ENCODE results near the gene OR10Z1.

Gene OR10Z1

GRCh38 chr1:158613764-158614163, 8.7 kb downstream of the OR10Z1 start:
- no peak overlapping the region for H3K4me3 Mint-ChIP-seq
- H3K4me1 Mint-ChIP-seq, result no peaks in the 10 kb centered on the region
- ATAC-seq (replicated peaks; ENCODE audit: extremely low read depth, poor library complexity, severe bottlenecking), result no peak
- no peak for DNase-seq (ENCODE audit: low spot score in 2 of 2)
- no peak overlapping the region for H3K27ac Mint-ChIP-seq (ENCODE audit: low read depth)
- peaks cover 31% of the 10 kb centered on the region for H3K27me3 Mint-ChIP-seq
- H3K9me3 Mint-ChIP-seq, result no peaks in the 10 kb centered on the region
- peaks cover 2% of the 10 kb centered on the region for H3K36me3 Mint-ChIP-seq (ENCODE audit: insufficient read depth)

- H3K27me3 Mint-ChIP-seq, result peaks cover 37% of the 10 kb centered on the region
- H3K4me1 Mint-ChIP-seq, result no peaks in the 10 kb centered on the region
- H3K9me3 Mint-ChIP-seq, result no peaks in the 10 kb centered on the region
- no peak overlapping the region for H3K4me3 Mint-ChIP-seq
- no peaks in the 10 kb centered on the region for H3K36me3 Mint-ChIP-seq (ENCODE audit: insufficient read depth)
- no peak overlapping the region for H3K27ac Mint-ChIP-seq (ENCODE audit: low read depth)
- DNase-seq (ENCODE audit: low spot score in 2 of 2), result no peak
- ATAC-seq (replicated peaks; ENCODE audit: extremely low read depth, poor library complexity, severe bottlenecking), result no peak
Measured at GRCh38 chr1:158638146-158638545, 33.1 kb downstream of the OR10Z1 start.

GRCh38 chr1:158638904-158639303, 33.8 kb downstream of the OR10Z1 start:
- Mint-ChIP-seq H3K36me3 (ENCODE audit: insufficient read depth) (no peaks in the 10 kb centered on the region), H3K27me3 (peaks cover 37% of the 10 kb centered on the region), H3K4me3 (no peak overlapping the region), H3K27ac (ENCODE audit: low read depth) (no peak overlapping the region), H3K4me1 (no peaks in the 10 kb centered on the region), H3K9me3 (no peaks in the 10 kb centered on the region)
- DNase-seq (ENCODE audit: low spot score in 2 of 2) (no peak), ATAC-seq (replicated peaks; ENCODE audit: extremely low read depth, poor library complexity, severe bottlenecking) (no peak)

- Mint-ChIP-seq H3K27ac (ENCODE audit: low read depth) (no peak overlapping the region), H3K36me3 (ENCODE audit: insufficient read depth) (no peaks in the 10 kb centered on the region), H3K9me3 (no peaks in the 10 kb centered on the region), H3K4me1 (peaks cover 16% of the 10 kb centered on the region), H3K4me3 (no peak overlapping the region), H3K27me3 (peaks cover 10% of the 10 kb centered on the region)
- ATAC-seq (replicated peaks; ENCODE audit: extremely low read depth, poor library complexity, severe bottlenecking) (no peak), DNase-seq (ENCODE audit: low spot score in 2 of 2) (no peak)
Measured at GRCh38 chr1:158644449-158644848, 39.4 kb downstream of the OR10Z1 start.

GRCh38 chr1:158646465-158646864, 41.4 kb downstream of the OR10Z1 start:
- Mint-ChIP-seq H3K27ac (ENCODE audit: low read depth) (peak overlapping the region; percentile 69), H3K4me3 (peak overlapping the region; percentile 21), H3K9me3 (no peaks in the 10 kb centered on the region), H3K27me3 (no peaks in the 10 kb centered on the region), H3K4me1 (peaks cover 16% of the 10 kb centered on the region), H3K36me3 (ENCODE audit: insufficient read depth) (no peaks in the 10 kb centered on the region)
- DNase-seq (ENCODE audit: low spot score in 2 of 2) (no peak), ATAC-seq (replicated peaks; ENCODE audit: extremely low read depth, poor library complexity, severe bottlenecking) (no peak)

GRCh38 chr1:158649052-158649451, 44.0 kb downstream of the OR10Z1 start:
- DNase-seq (ENCODE audit: low spot score in 2 of 2) (no peak), ATAC-seq (replicated peaks; ENCODE audit: extremely low read depth, poor library complexity, severe bottlenecking) (no peak)
- H3K9me3 Mint-ChIP-seq, result no peaks in the 10 kb centered on the region
- no peak overlapping the region for H3K27ac Mint-ChIP-seq (ENCODE audit: low read depth)
- H3K27me3 Mint-ChIP-seq, result peaks cover 6% of the 10 kb centered on the region
- no peak overlapping the region for H3K4me3 Mint-ChIP-seq
- H3K36me3 Mint-ChIP-seq (ENCODE audit: insufficient read depth), result no peaks in the 10 kb centered on the region
- peaks cover 16% of the 10 kb centered on the region for H3K4me1 Mint-ChIP-seq

GRCh38 chr1:158652721-158653334, 47.8 kb downstream of the OR10Z1 start:
- H3K27ac Mint-ChIP-seq (ENCODE audit: low read depth), result no peak overlapping the region
- H3K4me1 Mint-ChIP-seq, result no peaks in the 10 kb centered on the region
- peak overlapping the region; percentile 0 for H3K4me3 Mint-ChIP-seq

GRCh38 chr1:158654086-158654485, 49.0 kb downstream of the OR10Z1 start:
- H3K4me3 Mint-ChIP-seq, result no peak overlapping the region
- H3K4me1 Mint-ChIP-seq, result no peaks in the 10 kb centered on the region
- no peaks in the 10 kb centered on the region for H3K9me3 Mint-ChIP-seq
- no peaks in the 10 kb centered on the region for H3K36me3 Mint-ChIP-seq (ENCODE audit: insufficient read depth)
- DNase-seq (ENCODE audit: low spot score in 2 of 2) (no peak), ATAC-seq (replicated peaks; ENCODE audit: extremely low read depth, poor library complexity, severe bottlenecking) (no peak)
- H3K27me3 Mint-ChIP-seq, result peaks cover 6% of the 10 kb centered on the region
- H3K27ac Mint-ChIP-seq (ENCODE audit: low read depth), result no peak overlapping the region

More at GRCh38 chr1:158652721-158653334, 47.8 kb downstream of the OR10Z1 start:
- Mint-ChIP-seq H3K36me3 (ENCODE audit: insufficient read depth) (no peaks in the 10 kb centered on the region), H3K27me3 (peaks cover 6% of the 10 kb centered on the region), H3K9me3 (no peaks in the 10 kb centered on the region)
- DNase-seq (ENCODE audit: low spot score in 2 of 2) (no peak), ATAC-seq (replicated peaks; ENCODE audit: extremely low read depth, poor library complexity, severe bottlenecking) (no peak)

GRCh38 chr1:158654571-158654970, 49.5 kb downstream of the OR10Z1 start:
- H3K4me1 Mint-ChIP-seq, result no peaks in the 10 kb centered on the region
- no peak overlapping the region for H3K27ac Mint-ChIP-seq (ENCODE audit: low read depth)
- H3K27me3 Mint-ChIP-seq, result peaks cover 6% of the 10 kb centered on the region
- no peak for ATAC-seq (replicated peaks; ENCODE audit: extremely low read depth, poor library complexity, severe bottlenecking)
- H3K36me3 Mint-ChIP-seq (ENCODE audit: insufficient read depth), result no peaks in the 10 kb centered on the region
- no peak overlapping the region for H3K4me3 Mint-ChIP-seq
- no peak for DNase-seq (ENCODE audit: low spot score in 2 of 2)
- H3K9me3 Mint-ChIP-seq, result no peaks in the 10 kb centered on the region

Measured in central memory CD8-positive, alpha-beta T cell (primary cell).